CMK (cell line): ENCODE data around the gene SLC1A7.

ENCODE experiments used
- DNase-seq: peaks from one replicate; pipeline ENCODE4 v3.0.0-alpha.2; 2010; ENCODE audit warnings: low read depth

SLC1A7 gene

DNA sequence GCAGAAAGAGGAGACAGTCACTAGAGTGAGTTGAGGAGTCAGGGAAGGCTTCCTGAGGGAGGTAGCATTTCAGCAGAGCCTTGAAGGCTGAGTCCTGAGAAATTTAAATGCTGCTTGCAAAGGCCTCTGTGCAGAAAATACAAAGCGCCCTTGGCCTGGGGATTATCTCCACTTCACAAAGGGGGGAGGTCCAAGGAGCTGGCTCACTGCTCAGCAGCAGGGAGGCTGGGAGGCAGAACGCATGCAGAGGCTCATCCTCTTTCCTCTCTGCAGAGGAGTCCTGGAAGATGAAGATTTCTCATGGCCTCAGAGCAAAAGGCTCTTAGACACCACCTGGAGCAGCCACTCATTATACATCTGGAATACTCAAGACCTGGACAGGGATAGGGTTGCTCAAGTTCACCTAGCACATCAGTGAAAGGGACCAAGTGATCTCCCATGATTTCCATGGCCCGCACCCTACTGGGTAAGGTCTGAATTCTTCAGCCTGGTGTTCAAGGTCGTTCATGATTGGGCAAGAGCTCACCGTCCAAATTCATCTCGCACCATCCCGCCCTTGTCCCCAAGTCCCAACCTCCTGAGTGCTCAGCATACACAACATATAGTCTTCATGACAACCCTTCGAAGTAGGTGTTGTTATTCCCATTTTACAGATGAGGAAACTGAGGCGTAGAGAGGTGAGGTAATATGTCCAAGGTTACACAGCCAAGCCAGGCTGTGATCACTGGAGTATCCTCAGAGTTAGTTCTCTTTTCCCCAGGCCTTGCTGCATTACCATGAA is 9.0 kb downstream of the SLC1A7 start:
- no peak for DNase-seq

DNA sequence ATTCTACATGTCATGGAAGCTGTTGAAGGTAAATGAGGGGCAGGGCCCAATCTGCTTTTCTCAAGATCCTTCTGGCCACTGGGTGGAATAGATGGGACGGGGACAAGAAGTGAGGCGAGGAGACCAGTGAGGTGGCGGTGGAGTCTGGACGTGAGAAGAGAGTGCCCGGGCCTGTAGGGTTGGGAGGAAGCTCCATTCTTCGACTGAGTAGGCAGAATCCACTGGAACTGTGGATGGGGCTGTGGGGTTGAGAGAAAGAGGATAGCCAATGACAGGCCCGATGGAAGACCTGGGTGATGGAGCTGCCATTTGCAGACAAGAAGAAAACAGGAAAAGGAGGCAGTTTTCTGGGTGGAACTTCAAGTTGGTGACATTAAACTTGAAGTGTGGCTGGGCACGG is 10.3 kb downstream of the SLC1A7 start:
- no peak for DNase-seq

DNA sequence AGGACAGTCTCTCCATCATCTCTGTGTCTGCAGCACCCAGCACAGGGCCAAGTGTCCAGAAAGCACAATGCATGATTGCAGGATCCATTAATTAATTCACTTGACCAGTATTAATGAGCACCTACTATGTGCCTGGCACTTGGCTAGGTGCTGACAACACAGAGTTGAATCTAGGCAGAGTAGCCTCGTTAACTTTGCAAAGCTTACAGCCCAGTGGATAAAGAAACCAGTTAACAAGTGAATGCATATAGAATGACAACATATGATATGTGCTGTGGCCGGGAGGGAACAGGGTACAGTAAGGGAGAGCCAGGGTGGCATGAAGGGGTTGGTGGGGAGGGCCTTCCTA is 10.9 kb downstream of the SLC1A7 start:
- no peak for DNase-seq

DNA sequence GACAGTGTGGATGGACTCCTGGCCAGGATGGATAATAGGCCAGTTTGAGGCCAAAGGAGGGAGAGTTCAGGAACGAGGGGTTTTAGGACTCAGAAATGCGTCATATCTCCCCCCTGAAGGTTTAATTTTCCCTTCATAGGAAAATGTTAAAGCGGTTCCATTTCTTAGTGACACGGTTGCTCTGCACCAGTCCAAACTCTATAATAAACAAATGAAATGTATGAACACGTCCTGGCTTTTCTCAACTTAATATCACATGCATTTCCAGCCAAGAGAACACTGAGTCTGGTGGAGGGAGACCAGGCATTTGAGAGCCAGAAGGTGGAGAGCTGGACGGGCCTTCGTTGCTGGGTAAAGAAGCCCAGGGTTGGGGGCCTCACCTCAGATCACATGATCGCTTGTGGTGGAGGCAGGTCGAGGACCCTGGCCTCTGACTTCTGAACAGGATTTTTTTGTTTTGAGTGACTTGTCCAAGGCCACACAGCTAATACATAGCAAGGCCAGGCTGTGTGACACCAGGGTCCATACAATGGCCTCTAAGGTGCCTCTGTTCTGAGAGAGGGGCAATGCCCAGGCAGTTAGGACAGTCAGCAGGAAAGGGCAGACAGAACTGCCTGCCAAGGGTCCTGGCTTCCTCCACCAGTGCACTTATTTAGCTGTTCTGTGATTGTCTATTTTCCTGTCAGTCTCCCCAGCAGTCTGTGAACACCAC is 11.4 kb downstream of the SLC1A7 start:
- no peak for DNase-seq

DNA sequence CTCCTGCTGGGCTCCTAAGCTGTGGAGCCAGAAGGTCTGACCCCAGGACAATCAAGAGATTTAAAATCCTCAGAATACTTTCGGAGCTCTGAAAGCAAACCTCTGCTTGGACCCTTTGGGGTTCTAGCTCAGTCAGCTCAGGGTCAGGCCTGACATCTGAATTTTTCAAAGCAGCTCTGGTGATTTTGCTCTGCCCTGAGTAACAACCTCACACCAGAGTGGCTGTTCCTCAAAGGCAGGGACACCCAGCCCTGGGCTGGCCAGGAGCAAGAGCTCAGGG is 11.9 kb downstream of the SLC1A7 start:
- DNase-seq: no peak

DNA sequence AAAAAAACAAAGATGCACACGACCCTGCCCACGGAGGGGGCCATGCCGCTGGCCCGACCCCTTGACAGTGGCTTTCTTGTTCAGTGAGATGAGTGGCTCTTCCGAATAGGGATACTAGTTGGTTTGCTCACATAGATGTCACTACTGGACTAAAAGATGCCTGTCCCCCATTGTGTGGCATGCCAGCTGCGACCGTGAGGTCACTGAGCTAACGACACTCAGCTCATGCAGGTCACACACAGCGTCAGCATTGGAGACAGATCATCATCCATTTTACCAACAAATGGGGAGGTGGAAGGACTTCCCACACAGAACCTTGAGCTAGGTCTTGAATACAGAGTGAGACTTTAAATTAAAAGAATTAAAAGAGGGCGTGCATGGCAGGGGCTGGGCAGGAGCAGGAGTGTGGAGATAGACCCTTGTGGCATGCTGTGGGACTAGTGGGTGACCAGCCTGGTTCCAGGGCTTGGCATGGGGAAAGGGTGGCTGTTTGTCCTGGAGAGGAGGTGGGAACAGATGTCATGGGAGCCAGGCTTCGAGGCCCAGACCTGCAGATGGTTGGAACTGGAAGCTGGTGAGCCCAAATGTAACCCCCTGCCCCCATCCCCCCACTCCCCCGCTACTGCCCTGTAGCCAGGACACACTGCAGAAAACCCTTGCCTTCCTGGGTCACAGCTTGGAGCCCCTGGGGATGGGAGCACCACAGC is 12.4 kb downstream of the SLC1A7 start:
- DNase-seq: no peak

DNA sequence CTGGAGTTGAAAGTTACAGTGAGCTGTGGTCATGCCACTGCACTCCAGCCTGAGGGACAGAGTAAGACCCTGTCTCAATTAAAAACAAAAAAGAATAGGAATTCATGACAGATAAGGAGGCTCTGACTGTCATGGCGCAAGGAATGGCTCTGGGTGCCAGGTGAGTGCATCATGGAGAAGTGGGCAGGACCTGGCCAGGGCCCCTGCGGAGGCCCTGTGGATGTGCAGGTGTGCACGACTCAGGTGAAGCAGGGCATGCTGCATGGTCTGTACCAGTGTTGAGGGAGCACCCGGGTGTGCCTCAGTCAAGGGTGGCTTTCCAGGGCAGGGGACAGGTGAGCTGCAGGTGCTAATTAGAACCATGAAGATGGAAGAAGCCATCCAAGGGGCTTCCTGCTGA is 14.0 kb downstream of the SLC1A7 start:
- DNase-seq: no peak

DNA sequence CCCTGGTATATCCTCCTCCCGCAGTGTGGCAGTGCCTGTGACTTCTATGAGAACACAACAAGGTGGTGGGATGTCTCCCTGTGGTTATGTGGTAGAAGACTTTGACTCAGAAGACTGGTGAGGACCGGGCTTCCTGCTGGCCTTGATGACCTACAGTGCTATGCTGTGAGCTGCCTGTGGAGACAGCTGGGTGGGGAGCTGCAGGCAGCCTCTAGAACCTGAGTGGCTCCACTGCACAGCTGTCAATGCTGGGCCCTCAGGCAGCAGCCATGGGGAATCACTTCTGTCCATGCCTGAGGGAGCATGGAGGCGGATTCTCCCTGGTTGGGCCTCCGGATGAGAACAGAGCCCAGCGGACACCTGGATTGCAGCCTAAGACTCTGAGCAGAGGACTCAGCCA is 14.9 kb downstream of the SLC1A7 start:
- DNase-seq: no peak

DNA sequence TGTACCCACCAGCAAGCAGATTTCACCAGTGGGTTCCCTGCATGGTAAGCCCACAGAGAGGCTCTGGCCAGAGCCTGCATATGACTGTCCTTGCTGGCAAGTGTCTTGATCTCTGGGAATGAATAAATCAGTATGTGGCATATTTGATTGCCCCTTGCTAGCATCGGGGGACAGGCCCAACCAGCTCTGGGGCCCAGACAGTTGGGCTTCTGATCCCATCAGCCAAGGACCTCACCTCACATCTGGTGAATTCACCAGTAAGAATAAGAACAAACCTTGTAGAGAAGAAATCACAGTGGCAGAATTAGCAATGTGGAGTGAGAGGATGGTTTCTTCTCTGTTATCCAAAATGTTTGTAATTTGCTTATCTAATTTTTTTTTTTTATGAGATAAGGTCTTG is 15.9 kb downstream of the SLC1A7 start:
- no peak for DNase-seq

DNA sequence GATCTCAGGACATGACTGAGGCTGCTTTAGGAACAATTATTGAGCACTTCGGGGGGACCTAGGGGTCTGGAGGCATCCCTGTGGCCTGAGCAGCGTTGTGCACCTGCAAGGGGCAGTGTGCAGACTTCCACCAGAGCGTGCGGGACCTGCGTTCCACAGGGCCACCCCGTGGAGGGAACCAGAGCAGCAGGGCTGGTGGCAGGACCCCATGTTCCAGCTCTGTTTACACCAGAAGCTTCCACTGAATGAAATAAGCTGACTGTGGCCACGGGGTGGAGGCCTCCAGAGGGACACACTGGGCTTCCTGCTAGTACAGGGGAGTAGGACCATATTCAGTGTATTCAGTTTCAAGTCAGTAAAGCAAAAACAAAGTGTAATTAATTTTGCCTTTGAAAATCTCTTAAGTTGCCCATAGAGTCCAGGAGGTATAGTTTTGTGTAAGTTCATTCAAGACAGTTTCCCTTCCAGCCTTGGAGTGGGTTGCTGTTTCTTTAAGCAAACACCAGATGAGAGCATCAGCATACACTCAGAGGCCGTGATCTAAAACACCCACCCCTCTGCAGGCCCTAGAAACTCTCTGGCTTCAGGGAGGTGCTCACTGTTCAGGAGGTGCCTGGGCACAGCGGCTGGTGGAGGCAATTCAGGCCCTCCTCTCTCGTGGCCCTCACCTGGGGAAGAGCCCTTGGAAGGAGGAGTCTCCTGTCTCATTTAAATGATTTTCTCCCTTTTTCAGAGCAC is 16.6 kb downstream of the SLC1A7 start:
- no peak for DNase-seq

DNA sequence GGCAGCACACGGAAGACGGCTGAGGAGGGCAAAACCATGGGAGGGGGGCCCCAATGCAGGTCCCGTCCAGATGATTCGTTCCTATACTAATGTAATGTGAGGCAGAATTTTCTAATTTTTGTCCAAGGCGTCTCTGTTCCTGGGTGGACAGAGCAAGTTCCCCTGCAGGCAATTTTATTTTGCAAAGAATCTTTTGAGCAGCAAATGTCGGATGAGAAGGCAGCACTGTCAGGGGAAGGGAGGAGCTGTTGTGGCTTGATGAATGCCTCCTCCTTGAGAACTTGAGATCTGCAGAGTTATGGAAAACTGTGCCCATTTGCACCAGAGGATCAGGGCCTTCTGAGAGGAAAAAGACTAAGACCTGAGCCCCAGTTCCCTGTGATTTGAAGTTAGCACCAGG is 17.3 kb downstream of the SLC1A7 start:
- DNase-seq: no peak

DNA sequence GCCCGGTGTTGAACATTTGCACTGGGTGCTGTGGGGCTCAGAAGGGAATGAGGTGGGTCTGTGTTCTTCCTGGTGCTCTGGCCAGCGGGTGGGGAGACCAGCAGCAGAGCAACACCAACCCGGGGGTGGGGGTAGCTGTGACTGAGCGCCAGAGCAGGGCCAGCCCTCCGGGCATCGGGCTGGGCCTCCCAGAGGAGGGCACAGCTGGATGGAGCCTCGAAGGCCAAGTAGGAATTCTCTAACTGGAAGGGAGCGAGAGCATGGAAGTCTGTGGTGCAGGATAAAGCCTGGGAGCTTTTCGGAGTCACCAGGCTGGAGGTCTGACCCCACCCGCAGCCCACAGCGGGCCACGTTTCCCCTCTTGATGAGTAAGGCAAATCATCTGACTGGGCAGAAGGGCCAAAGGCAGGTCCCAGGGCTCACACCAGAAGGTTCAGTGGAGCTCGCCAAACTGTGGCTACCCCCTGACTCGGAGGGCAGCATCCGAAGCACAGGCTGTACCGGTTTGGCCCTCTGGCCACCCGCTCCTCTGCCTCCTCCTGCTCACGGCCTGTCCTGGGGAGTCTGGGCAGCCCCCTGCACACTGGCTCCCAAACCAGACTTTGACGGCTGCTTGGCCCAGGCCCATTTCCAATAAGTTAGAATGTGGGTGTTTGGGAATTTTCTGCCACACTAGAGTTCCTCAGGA is 18.8 kb downstream of the SLC1A7 start:
- no peak for DNase-seq

DNA sequence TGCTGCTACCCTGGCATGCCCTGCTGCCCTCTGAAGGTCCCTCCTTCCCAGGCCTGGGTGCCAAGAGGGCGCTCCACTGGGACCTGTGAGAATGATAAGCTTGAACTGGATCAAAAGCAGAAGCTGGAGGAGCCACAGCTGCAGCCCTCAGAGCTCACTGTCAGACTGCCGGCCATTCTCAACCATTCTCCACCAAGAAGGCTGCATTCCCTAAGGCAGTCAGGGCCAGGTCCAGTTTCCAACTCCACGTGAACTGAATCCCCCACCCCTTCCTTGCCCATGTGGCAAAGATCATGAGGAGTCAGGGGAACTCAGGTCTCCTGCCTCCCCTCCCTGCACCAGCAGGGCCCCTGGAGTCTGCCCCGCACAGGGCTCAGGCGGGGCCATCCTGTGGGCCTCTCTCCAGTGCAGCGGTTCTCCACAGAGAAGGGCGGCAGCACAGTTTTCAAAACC is 19.5 kb downstream of the SLC1A7 start:
- DNase-seq: no peak

DNA sequence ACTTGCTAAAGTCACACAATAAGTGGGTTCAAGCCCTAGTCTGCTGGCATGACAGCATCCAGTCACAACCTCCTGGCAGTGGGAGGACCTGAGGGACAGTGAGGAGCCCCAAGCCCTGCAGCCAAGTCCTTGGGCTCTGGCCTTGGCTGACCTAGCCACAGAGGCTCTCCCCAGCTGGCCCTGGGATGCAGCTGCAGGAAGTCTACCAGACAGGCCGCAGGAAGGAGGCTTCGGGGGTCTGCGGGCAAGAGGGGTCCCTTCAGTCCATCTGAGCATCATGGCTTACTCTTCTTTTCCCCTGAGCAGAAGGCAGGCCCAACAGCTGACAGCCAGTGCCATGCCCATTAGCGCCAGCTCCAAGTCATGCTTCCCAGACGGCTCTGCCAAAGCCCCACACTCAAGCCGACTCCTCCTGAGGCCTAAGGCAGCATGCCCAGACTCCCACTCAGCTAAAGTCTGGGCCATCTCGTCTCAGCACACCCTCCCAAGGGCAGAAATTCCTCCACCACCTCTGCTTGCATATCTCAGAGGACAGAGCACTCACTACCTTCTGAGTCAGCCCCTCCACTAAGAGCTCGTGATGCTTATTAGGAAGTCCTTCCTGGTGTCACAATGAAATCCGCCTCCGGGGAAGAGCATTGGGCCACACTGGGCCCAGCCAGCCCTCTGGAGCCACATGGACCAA is 20.1 kb downstream of the SLC1A7 start:
- no peak for DNase-seq

DNA sequence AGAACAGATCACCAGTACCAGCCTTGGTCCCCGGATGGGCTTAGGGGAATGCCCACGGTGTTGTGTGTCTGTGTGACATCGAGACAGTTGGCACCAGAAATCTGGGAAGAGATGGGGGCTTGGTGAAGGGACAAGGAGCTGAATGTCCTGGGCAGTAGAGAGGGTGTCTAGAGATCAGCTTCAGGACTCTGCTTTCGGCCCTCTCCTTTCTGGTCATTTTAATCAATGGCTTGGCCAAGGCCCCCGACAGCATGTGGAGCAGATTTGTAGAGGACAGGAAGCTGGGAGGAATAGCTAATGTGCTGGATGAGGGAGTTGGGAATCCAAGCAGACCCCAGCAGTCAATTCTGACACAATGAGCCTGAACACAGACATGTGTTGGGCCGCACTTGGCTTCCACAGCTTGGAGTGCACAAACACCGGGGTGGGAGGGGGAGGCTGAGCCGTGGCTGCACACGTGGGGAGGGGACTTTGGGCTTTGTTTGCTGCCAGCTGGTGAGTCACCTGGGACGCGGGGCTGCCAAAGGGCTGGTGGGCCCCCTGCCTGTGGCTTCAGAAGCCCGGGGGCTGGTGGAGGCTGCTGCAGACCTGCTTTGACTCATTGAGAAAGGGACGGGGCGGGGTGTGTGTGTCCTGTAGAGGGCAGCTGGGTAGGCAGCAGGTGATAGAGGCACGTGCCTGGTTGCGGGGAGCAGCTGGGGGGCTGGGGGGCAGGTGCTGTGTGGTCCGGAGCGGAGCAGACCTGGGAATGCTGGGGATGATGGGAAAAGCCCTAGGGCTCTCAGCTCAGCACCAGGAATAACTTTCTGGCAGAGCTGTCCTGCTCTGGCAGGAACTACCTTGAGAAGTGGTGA is 20.9 kb downstream of the SLC1A7 start:
- no peak for DNase-seq

DNA sequence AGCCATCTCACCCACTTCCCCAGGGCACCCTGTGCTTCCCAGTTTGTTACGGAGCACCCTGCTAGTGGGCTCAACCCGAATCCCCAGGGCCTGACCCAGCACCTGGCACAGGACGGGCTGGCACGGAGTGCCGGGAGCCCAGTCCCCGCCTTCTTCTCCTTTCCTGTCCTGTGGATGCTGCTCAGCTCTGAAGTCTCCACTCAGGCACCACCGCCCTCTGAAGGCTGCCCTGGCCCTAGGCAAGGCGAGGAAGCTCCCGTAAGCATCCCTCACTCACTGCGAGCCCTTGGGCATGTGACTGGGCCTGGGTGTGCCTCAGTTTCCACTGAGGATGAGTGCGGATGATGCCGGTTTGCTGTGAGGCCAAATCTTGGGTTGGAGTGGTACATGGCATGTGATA is 21.8 kb downstream of the SLC1A7 start:
- DNase-seq: no peak

DNA sequence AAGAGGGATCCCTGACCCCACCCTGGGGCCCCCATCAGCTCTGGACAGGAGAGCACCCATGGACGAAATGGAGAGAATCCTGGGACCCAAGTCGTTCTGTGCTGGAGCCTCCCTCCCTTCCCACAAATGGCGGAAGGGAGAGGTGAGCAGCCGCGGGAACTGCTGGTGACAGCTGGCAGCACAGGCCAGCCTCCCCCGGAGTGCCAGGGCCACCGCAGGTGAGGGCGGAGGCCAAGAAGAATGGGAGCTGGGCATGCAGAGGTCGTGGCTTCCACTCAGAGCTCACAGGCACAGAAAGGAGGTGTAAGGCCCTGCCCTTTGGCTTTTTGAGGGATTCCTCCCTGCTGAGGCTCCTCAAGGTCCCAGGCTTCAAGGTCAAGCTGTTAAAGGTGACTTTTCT is 24.6 kb downstream of the SLC1A7 start:
- no peak for DNase-seq

DNA sequence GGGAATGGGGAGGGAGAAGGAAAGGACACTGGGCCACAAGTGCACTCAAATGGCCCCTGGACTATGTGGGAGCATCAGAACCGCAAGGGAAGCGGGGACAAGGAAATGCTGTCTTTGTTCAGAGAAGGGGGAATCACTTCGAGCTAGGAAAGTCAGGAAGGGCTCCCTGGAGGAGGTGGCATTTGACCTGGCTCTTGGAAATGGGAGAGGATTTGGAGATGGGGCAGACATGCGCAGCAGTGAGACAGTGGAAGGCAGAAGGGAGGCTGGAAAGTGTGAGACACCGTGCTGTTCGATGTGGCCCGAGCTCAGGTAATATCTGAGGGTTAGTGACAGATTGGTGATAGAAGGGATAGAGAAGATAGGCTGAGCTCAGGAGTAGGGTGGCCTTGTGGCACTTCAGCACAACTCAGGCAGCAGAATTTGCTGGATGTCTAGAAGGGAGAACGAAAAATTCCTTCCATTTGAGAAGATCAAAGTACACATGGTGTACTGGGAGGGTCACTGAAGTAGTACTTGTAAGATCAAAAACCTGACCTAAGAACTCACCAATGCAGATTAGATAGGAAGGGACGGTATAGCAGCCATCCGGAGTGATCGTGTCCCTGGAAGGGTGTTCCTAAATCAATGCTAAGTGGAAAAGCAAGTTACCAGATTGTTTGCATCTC is 25.4 kb downstream of the SLC1A7 start:
- no peak for DNase-seq

DNA sequence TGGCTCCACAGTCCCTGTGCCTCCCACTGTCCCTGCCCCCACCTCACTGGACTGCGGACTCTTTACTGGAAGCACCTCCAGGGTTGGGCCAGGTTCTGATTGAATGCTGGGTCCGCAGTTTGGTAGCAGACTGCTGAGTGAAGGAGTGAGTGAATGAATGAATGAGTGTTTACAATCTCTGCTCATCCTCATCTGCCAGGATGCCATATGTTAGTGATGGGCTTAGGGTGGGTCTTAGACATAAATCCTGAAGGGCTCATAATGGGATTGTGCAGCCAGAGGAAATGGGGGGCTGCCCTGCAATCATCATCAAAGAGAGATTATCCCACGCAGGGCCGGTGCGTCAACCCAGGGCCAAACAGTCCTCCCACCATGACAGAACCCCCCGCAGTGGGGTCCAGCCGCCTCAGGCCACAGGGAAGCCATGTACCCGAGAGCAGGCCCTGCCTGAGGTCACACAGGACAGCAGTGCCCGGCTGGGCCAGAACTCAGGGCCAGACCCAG is 26.1 kb downstream of the SLC1A7 start:
- no peak for DNase-seq
